Astrocyte of the spinal cord (primary cell): ENCODE data around the gene PTPRD.
A peak's percentile ranks its signal among the peaks of the same experiment; 100 is the strongest.

Experiments used
- DNase-seq: peaks from one replicate; pipeline ENCODE4 v3.0.0; 2011; ENCODE audit warnings: low read depth, low spot score
- H3K4me3 ChIP-seq: 2 replicates; pipeline ENCODE4 v1.5.1; 2011; ENCODE audit warnings: low read depth, mild to moderate bottlenecking, low read length, moderate library complexity
- CTCF ChIP-seq: IDR thresholded peaks from 2 replicates; pipeline ENCODE4 v1.5.1; 2012; ENCODE audit warnings: low read depth, mild to moderate bottlenecking, low read length, inconsistent platforms
- in situ Hi-C: cut with HindIII; loops from 2 replicates; pipeline ENCODE4 v1.10.0; 2017; ENCODE audit warnings: low sequenced_read_pairs

Gene PTPRD

DNA sequence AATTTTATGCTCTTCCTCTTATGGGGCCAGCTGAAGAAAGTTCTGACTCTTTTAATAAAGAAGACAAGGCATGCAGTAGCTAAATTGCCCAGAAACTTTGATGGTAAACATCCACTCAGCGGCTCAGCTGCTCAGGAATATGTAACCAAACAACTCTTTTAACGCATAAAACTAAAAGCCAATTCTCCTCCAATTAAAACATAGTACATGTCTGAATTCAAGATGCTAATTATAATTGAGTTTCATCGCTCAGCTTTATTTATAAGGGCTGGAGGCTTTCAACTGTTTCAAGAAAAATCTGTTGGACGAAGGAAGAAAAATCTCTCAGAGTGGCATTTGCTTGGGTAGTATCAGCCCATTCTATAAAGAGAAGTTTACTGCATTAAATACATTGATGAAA lies 359.5 kb downstream of the PTPRD start:
- TF ChIP-seq CTCF: no peak
- DNase-seq: no peak
- no peak overlapping the region for H3K4me3 ChIP-seq
- in situ Hi-C loops: no loop called here

- DNase-seq: no peak
- TF ChIP-seq CTCF: no peak
Measured at GRCh38 chr9:10252174-10252573, 360.6 kb downstream of the PTPRD start.

GRCh38 chr9:10251490-10251889 lies 361.3 kb downstream of the PTPRD start:
- in situ Hi-C loops: no loop called here
- DNase-seq: peak; percentile 33
- no peak for TF ChIP-seq CTCF
- no peak overlapping the region for H3K4me3 ChIP-seq

More at GRCh38 chr9:10252174-10252573, 360.6 kb downstream of the PTPRD start:
- no peak overlapping the region for H3K4me3 ChIP-seq
- in situ Hi-C loops: no loop called here

DNA sequence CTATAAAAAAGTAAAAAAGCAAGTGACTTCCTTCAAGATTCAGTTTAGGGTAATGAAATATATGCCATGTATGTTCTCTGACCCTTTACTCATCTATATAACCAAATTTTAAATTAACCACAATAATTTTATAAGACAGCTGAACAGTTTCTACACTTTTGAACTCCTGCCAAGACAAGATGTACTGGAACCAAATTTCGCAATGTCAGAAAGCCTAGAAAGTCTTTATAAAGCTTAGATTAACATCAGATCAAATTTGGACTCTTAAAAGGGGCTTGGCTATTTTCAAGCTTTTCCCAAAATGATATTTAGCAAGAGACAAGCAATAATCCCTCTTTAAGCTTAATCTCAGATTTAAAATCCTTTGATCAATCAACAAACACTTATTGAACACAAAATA lies 362.6 kb downstream of the PTPRD start:
- no peak for DNase-seq
- H3K4me3 ChIP-seq: no peak overlapping the region
- in situ Hi-C loops: no loop called here
- no peak for TF ChIP-seq CTCF

GRCh38 chr9:10248890-10249289 lies 363.9 kb downstream of the PTPRD start:
- no peak for TF ChIP-seq CTCF
- H3K4me3 ChIP-seq: no peak overlapping the region
- in situ Hi-C loops: no loop called here
- no peak for DNase-seq

DNA sequence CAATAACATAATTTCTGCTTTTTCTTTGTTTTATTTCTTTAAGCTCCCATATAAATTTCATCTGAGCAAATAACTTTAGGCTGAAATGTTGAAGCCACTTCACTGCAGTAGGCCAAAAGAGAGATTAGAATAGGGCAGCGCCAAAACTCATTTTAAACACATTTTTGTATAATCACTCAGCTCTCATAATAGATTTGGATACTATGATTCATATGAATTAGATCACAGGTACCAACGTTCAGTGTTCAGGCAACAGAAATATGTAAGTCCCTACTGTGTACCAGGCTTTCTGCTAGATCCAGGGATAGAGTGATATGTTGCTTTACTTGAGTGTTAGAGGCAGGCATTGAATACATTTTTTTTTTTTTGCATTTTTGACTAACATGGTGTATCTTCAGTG lies 370.5 kb downstream of the PTPRD start:
- TF ChIP-seq CTCF: no peak
- in situ Hi-C loops: no loop called here
- DNase-seq: no peak
- no peak overlapping the region for H3K4me3 ChIP-seq

GRCh38 chr9:10238087-10238486 lies 374.7 kb downstream of the PTPRD start:
- no peak for DNase-seq
- in situ Hi-C loops: no loop called here
- no peak for TF ChIP-seq CTCF
- H3K4me3 ChIP-seq: no peak overlapping the region
